GM13977 (cell line): ENCODE data around the gene EXOC6B.

Experiments
- DNase-seq: peaks from one replicate; pipeline ENCODE4 v3.0.0; 2012; ENCODE audit warnings: low spot score
- in situ Hi-C: fragments of 300-500 bp; cut with MboI; formaldehyde crosslinking; loops from one replicate; pipeline ENCODE4 v1.12.0; 2022; ENCODE audit warnings: low sequenced_read_pairs, low pct_unique_long_range_greater_than_20kb, mixed read lengths, inconsistent platforms; ENCODE audit not compliant: unreplicated experiment
- TF ChIP-seq, protein P1 (sequence below): IDR thresholded peaks from 2 replicates; pipeline ENCODE4 v1.5.1; 2012; ENCODE audit warnings: mild to moderate bottlenecking, control low read depth; ENCODE audit not compliant: insufficient read depth; ENCODE audit errors: extremely low read depth, missing control alignments

EXOC6B gene

DNA sequence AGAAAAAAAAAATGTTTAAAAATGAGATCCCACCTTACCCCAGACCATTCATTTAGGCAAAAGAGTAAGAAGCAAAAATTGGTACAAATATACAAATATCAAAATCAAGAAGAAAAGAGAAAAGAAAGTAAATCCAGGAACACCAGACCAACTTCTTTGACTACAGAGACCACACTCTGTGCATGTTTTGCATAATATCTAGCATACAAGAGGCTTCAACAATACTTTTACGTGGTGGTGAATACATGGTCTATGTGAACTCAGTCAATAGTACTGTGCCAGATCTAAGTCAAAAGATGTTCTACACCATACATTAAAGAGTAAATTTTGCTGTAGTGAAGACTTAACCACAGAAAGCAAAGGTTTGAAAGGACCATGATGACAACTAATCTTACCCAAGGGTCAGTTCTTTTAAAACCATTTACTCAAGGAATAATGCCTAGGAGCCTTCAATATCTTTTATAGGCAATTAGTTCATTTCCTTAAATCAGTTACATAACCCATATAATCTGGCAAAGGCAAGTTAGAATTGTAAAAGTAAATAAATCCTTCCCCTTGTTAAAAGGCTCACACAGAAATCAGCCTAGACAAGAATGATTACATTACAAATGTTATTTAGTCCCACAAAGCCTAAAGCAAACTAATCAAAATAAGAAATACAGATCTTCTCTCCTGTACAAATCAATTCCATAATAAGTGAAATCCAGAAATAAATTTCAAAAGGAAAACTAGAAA lies 115.2 kb downstream of the EXOC6B start:
- in situ Hi-C loops: no loop called here
- TF ChIP-seq, protein P1, sequence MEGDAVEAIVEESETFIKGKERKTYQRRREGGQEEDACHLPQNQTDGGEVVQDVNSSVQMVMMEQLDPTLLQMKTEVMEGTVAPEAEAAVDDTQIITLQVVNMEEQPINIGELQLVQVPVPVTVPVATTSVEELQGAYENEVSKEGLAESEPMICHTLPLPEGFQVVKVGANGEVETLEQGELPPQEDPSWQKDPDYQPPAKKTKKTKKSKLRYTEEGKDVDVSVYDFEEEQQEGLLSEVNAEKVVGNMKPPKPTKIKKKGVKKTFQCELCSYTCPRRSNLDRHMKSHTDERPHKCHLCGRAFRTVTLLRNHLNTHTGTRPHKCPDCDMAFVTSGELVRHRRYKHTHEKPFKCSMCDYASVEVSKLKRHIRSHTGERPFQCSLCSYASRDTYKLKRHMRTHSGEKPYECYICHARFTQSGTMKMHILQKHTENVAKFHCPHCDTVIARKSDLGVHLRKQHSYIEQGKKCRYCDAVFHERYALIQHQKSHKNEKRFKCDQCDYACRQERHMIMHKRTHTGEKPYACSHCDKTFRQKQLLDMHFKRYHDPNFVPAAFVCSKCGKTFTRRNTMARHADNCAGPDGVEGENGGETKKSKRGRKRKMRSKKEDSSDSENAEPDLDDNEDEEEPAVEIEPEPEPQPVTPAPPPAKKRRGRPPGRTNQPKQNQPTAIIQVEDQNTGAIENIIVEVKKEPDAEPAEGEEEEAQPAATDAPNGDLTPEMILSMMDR: no peak
- no peak for DNase-seq

DNA sequence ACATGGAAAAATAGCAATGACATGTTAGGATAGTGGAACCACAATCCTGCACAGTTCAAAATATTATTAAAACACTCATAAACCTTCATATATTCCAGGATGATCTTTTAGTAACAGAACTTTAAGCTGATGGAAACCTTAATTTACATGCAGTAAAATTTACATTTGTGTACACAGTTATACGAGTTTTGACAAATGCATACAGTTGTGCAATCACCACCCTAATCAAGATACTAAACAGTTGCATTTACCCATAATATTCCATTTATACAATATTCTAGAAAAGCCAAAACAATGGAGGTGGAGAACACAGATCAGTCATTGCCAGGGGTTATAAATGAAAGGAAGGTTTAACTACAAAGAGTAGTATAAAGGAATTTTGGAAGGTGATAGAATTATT lies 117.6 kb downstream of the EXOC6B start:
- DNase-seq: no peak
- in situ Hi-C loops: no loop called here
- TF ChIP-seq, protein P1: no peak

DNA sequence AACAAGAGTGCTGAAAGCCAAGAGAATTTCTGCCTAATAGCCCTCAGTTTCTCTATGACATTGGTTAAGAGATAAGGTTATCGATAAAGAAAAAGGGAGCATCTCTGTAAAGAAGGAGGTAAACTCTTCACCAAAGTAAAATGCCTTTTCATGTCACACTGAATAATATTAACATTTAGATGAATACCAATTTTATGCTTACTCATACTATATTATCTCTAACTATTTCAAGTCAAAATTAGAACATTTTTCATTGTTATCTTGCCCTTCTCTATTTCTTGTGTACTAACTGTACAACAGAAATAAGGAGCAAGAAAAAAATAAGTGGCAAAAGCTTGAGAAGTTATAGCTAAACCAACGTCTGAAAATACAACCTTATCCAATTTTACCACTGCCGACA lies 127.5 kb downstream of the EXOC6B start:
- no peak for DNase-seq
- TF ChIP-seq, protein P1: no peak
- in situ Hi-C loops: no loop called here

DNA sequence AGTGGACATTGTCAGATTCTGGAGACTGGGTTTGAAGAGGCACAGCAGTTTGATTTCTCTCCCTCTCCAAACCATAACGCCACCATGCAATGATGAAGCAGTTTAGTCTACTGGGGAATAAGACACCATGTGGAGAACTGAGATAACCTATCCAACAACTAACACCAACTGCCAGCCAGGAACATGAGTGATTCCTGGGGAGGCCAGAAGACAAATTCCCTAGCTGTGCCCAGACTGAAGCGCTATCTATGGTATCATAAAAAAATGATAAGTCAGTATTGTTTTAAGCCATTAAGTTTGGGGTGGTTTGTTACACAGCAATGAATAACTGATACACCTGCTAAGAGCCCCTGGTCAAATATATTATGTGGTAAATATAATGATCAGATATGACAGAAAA lies 129.3 kb downstream of the EXOC6B start:
- TF ChIP-seq, protein P1: no peak
- no peak for DNase-seq
- in situ Hi-C loops: no loop called here

DNA sequence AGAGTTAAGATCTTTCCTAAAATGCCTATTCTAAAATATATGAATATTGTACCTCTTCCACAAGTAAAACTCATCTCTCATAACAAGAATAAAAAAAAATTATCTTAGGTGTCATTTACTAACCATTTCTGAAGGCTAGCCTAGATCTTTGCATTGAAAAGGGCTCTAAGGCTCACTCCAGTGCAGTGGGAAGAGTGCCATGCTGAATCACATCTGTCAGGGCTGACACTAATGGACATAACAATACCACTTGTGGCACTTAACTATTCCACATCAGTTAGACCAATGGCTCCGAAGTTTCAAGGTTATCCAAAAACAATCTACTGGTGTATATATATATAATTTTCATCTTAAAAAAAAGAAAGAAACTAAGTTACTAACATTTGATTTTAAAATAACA lies 130.2 kb downstream of the EXOC6B start:
- DNase-seq: no peak
- in situ Hi-C loops: no loop called here
- TF ChIP-seq, protein P1: no peak

DNA sequence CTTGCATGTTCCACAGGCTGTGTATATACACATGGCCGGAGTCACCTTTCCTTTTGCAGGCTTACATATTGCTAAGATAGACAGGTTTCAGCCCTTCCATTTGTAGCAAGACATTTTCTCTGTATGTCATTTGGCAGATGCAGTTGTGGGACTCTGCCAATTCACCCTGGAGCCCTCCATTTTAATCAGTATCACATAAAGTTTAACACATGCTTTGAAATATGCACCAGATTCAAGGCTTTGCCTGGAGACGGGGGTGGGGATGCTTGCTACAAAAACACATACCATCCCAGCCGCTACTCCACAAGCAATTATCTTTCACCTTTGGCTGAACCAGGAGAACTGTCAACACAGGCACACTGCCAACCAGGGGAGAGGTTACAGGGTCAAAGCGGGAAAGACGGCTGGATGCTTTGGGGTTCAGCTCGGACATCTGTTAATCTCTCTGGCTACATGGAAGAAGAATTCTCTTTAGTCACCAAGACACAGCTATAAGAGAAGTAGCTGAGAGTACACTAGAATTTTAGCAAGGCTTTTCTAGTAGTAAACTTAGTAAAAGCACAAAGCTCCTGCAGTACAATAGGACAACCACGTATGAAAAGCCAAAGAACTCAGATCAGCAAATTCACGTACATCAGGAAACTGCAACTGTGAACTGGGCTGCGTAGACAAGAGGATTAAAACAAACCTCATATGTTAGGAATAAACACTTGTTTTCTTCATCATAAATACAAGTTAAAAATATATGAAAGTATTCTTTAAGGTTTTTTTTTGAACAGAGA lies 130.9 kb downstream of the EXOC6B start:
- in situ Hi-C loops: no loop called here
- DNase-seq: no peak
- TF ChIP-seq, protein P1: no peak
